Activated T-helper 2 cell treated with anti-CD3 and anti-CD28 coated beads, Interferon-gamma antibody, Interleukin-2, Interleukin-4, amounts not matched to agents 10 μg/mL and 5 μg/mL and 100 μg/mL, durations not matched to agents 14 hours and 24 hours and 36 hours (primary cell): ENCODE results near the gene METRN. TPM values are rescaled to one million over a fixed set of nuclear protein-coding genes. Genes with fewer than 3 reads are reported as not detected.

Source experiments
- DNase-seq: peaks from one replicate; pipeline ENCODE4 v3.0.0; 2021; ENCODE audit warnings: low spot score
- H3K27ac Mint-ChIP-seq: one replicate; pipeline ENCODE4 v1.8.0; 2021; ENCODE audit warnings: mixed read lengths
- H3K27me3 Mint-ChIP-seq: one replicate; pipeline ENCODE4 v1.8.0; 2021; ENCODE audit warnings: low read depth, mixed read lengths
- H3K36me3 Mint-ChIP-seq: one replicate; pipeline ENCODE4 v1.8.0; 2021; ENCODE audit warnings: low read depth, mixed read lengths
- H3K4me1 Mint-ChIP-seq: one replicate; pipeline ENCODE4 v1.8.0; 2021; ENCODE audit warnings: low read depth, mixed read lengths
- H3K4me3 Mint-ChIP-seq: one replicate; pipeline ENCODE4 v1.8.0; 2021; ENCODE audit warnings: low read depth, mild to moderate bottlenecking, moderate library complexity, mixed read lengths
- H3K9me3 Mint-ChIP-seq: one replicate; pipeline ENCODE4 v1.8.0; 2021; ENCODE audit warnings: mixed read lengths
- intact Hi-C: fragments of 100-400 bp; cut with micrococcal nuclease; formaldehyde crosslinking; loops from one replicate; pipeline ENCODE4 v1.15.1; 2023
- total RNA-seq: library from RNA; stranded (reverse); gene quantifications from 2 replicates; pipeline ENCODE4 v1.2.3, GENCODE V29; 2022

Gene METRN
- total RNA-seq, 1 donor from 2014 or later = 30.0 TPM

- Mint-ChIP-seq H3K4me1 (peaks cover 14% of the 10 kb centered on the region), H3K4me3 (peak overlapping the region; percentile 76), H3K36me3 (peaks cover 30% of the 10 kb centered on the region), H3K27me3 (no peaks in the 10 kb centered on the region), H3K9me3 (no peaks in the 10 kb centered on the region), H3K27ac (no peak overlapping the region)
- intact Hi-C loops = loop anchor here (5.0 kb wide), 2 partner anchors 44 to 94 kb away; partner anchors contain the start of gene METTL26
- DNase-seq = no peak
These were observed 33.8 kb upstream of the METRN start for GRCh38 chr16:680967-681745.

GRCh38 chr16:681746-682427, 33.0 kb upstream of the METRN start:
- H3K27ac Mint-ChIP-seq = no peak overlapping the region
- DNase-seq = no peak
- intact Hi-C loops = loop anchor here (5.0 kb wide), 2 partner anchors 45 to 95 kb away; partner anchors contain the start of gene METTL26

GRCh38 chr16:682493-683395, 32.2 kb upstream of the METRN start:
- DNase-seq = no peak
- H3K27me3 Mint-ChIP-seq = no peaks in the 10 kb centered on the region
- no peaks in the 10 kb centered on the region for H3K9me3 Mint-ChIP-seq
- peak overlapping the region; percentile 76 for H3K4me3 Mint-ChIP-seq
- peaks cover 14% of the 10 kb centered on the region for H3K4me1 Mint-ChIP-seq
- peaks cover 32% of the 10 kb centered on the region for H3K36me3 Mint-ChIP-seq
- no peak overlapping the region for H3K27ac Mint-ChIP-seq
- intact Hi-C loops = loop anchor here (5.0 kb wide), 2 partner anchors 45 to 95 kb away; partner anchors contain the start of gene METTL26

More at GRCh38 chr16:681746-682427, 33.0 kb upstream of the METRN start:
- no peaks in the 10 kb centered on the region for H3K9me3 Mint-ChIP-seq
- H3K4me3 Mint-ChIP-seq = peak overlapping the region; percentile 76
- H3K4me1 Mint-ChIP-seq = peaks cover 14% of the 10 kb centered on the region
- no peaks in the 10 kb centered on the region for H3K27me3 Mint-ChIP-seq
- H3K36me3 Mint-ChIP-seq = peaks cover 32% of the 10 kb centered on the region

GRCh38 chr16:683396-684070, 31.4 kb upstream of the METRN start:
- no peaks in the 10 kb centered on the region for H3K27me3 Mint-ChIP-seq
- H3K4me3 Mint-ChIP-seq = peak overlapping the region; percentile 76
- intact Hi-C loops = loop anchor here (5.0 kb wide), 2 partner anchors 46 to 96 kb away; partner anchors contain the start of gene METTL26
- DNase-seq = no peak
- H3K9me3 Mint-ChIP-seq = no peaks in the 10 kb centered on the region
- H3K36me3 Mint-ChIP-seq = peaks cover 32% of the 10 kb centered on the region
- H3K4me1 Mint-ChIP-seq = peaks cover 14% of the 10 kb centered on the region
- peak overlapping the region; percentile 52 for H3K27ac Mint-ChIP-seq

GRCh38 chr16:684071-684794, 30.7 kb upstream of the METRN start, which contains the start of gene JMJD8:
Gene JMJD8, minus strand, starts transcription at chr16:684334. Its CDS starts 15 bp downstream, at chr16:684319.
- peak within 1 kb of the TSS; percentile 52 for H3K27ac Mint-ChIP-seq
- peaks cover 15% of the 10 kb centered on the region for H3K4me1 Mint-ChIP-seq

GRCh38 chr16:684961-685696, 29.8 kb upstream of the METRN start:
- no peaks in the 10 kb centered on the region for H3K9me3 Mint-ChIP-seq
- H3K4me1 Mint-ChIP-seq = peaks cover 18% of the 10 kb centered on the region
- peaks cover 33% of the 10 kb centered on the region for H3K36me3 Mint-ChIP-seq
- no peak overlapping the region for H3K27ac Mint-ChIP-seq
- DNase-seq = no peak
- intact Hi-C loops = loop anchor here (5.0 kb wide), 2 partner anchors 48 to 98 kb away; partner anchors contain the start of gene METTL26
- H3K27me3 Mint-ChIP-seq = no peaks in the 10 kb centered on the region
- no peak overlapping the region for H3K4me3 Mint-ChIP-seq

More at GRCh38 chr16:684071-684794, 30.7 kb upstream of the METRN start, which contains the start of gene JMJD8:
- peak; percentile 95 for DNase-seq
- Mint-ChIP-seq H3K9me3 (no peaks in the 10 kb centered on the region), H3K4me3 (peak within 1 kb of the TSS; percentile 76), H3K27me3 (no peaks in the 10 kb centered on the region), H3K36me3 (peaks cover 32% of the 10 kb centered on the region)
- intact Hi-C loops = loop anchor here (5.0 kb wide), 2 partner anchors 47 to 97 kb away; partner anchors contain the start of gene METTL26

GRCh38 chr16:685967-686366, 29.0 kb upstream of the METRN start:
- Mint-ChIP-seq H3K27ac (no peak overlapping the region), H3K27me3 (no peaks in the 10 kb centered on the region), H3K4me1 (peaks cover 18% of the 10 kb centered on the region), H3K9me3 (no peaks in the 10 kb centered on the region), H3K4me3 (peak overlapping the region; percentile 47), H3K36me3 (peaks cover 34% of the 10 kb centered on the region)
- intact Hi-C loops = no loop called here
- no peak for DNase-seq

GRCh38 chr16:686459-687260, 28.3 kb upstream of the METRN start:
- DNase-seq = no peak
- peaks cover 13% of the 10 kb centered on the region for H3K4me1 Mint-ChIP-seq
- no peaks in the 10 kb centered on the region for H3K27me3 Mint-ChIP-seq
- peaks cover 28% of the 10 kb centered on the region for H3K36me3 Mint-ChIP-seq
- intact Hi-C loops = no loop called here
- no peaks in the 10 kb centered on the region for H3K9me3 Mint-ChIP-seq
- H3K27ac Mint-ChIP-seq = no peak overlapping the region
- H3K4me3 Mint-ChIP-seq = peak overlapping the region; percentile 47

GRCh38 chr16:687499-687898, 27.4 kb upstream of the METRN start:
- DNase-seq = no peak
- H3K9me3 Mint-ChIP-seq = no peaks in the 10 kb centered on the region
- peaks cover 4% of the 10 kb centered on the region for H3K27me3 Mint-ChIP-seq
- no peak overlapping the region for H3K27ac Mint-ChIP-seq
- no peak overlapping the region for H3K4me3 Mint-ChIP-seq
- intact Hi-C loops = no loop called here
- H3K36me3 Mint-ChIP-seq = peaks cover 19% of the 10 kb centered on the region
- peaks cover 11% of the 10 kb centered on the region for H3K4me1 Mint-ChIP-seq

- no peaks in the 10 kb centered on the region for H3K9me3 Mint-ChIP-seq
- intact Hi-C loops = no loop called here
- H3K27me3 Mint-ChIP-seq = peaks cover 15% of the 10 kb centered on the region
- peaks cover 13% of the 10 kb centered on the region for H3K36me3 Mint-ChIP-seq
- no peak for DNase-seq
- peaks cover 9% of the 10 kb centered on the region for H3K4me1 Mint-ChIP-seq
- H3K4me3 Mint-ChIP-seq = peak overlapping the region; percentile 91
- peak overlapping the region; percentile 84 for H3K27ac Mint-ChIP-seq
These were observed 25.6 kb upstream of the METRN start for GRCh38 chr16:689175-689897.
